Endothelial cell of umbilical vein (primary cell): ENCODE results near the gene LAMB3. TPM values are rescaled to one million over a fixed set of nuclear protein-coding genes. Genes with fewer than 3 reads are reported as not detected.

Source experiments
- BruUV-seq: library from RNA; stranded (reverse); fragments of 400-500 nt; replicated peaks from 2 replicates; lab custom pipeline; 2021; lab: Mats Ljungman, UMichigan
- CTCF ChIA-PET: fragments of 300-600, 350-600 bp; sonication (Branson Sonifier 250); formaldehyde crosslinking; loops from one replicate; lab custom pipeline; 2021; ENCODE audit warnings: antibody characterized with exemption, inconsistent platforms; lab: Charles Lee
- POLR2A ChIA-PET: fragments of 300-600, 350-600 bp; sonication (Branson Sonifier 250); formaldehyde crosslinking; loops from one replicate; lab custom pipeline; 2021; ENCODE audit warnings: antibody characterized with exemption, inconsistent platforms; lab: Charles Lee
- DNase-seq: peaks from one replicate; pipeline ENCODE4 v3.0.0-alpha.2; 2011; ENCODE audit warnings: low read depth, low spot score
- FAIRE-seq: peaks from 2 replicates; lab custom pipeline; 2011; peaks lifted over from hg19 to GRCh38; lab: Jason Lieb, UNC
- H2AFZ ChIP-seq: 2 replicates; pipeline ENCODE4 v1.6.0; 2012; ENCODE audit warnings: low read depth, low read length, control low read depth, inconsistent platforms
- H3K27ac ChIP-seq: 2 replicates; pipeline ENCODE4 v1.5.1; 2011; ENCODE audit warnings: low read depth, mild to moderate bottlenecking, control low read depth, low read length, moderate library complexity; ENCODE audit not compliant: insufficient read depth
- H3K27me3 ChIP-seq, 2 experiments: 2 replicates each; pipeline versions ENCODE4 v1.6.0 to v1.6.1; 2011; ENCODE audit warnings: low read length in 2 of 2, mixed read lengths in 1 of 2; ENCODE audit not compliant: control insufficient read depth in 2 of 2, insufficient read depth in 2 of 2
- H3K36me3 ChIP-seq, 2 experiments: 2 replicates in 1 of 2; 3 replicates in 1 of 2; pipeline ENCODE4 v1.5.1; 2011; ENCODE audit warnings: low read length in 2 of 2, mild to moderate bottlenecking in 1 of 2, moderate library complexity in 1 of 2; ENCODE audit not compliant: control insufficient read depth in 2 of 2, insufficient read depth in 2 of 2; ENCODE audit errors: extremely low read depth in 1 of 2
- H3K4me1 ChIP-seq: 3 replicates; pipeline ENCODE4 v1.5.1; 2011; ENCODE audit warnings: mild to moderate bottlenecking, low read length; ENCODE audit not compliant: control insufficient read depth, insufficient read depth; ENCODE audit errors: extremely low read depth
- H3K4me2 ChIP-seq: 2 replicates; pipeline ENCODE4 v1.6.1; 2011; ENCODE audit warnings: low read length, control low read depth, mixed read lengths; ENCODE audit not compliant: insufficient read depth
- H3K4me3 ChIP-seq, 3 experiments: fragments of 200-600 bp in 1 of 3; sonication (generic), shearing (Covaris generic) in 1 of 3; replicated peaks in 1 of 3; 2 replicates each; pipeline ENCODE4 v1.5.1; 2011 to 2016; ENCODE audit warnings: control low read depth in 3 of 3, low read length in 3 of 3, mild to moderate bottlenecking in 2 of 3, inconsistent platforms in 1 of 3, low read depth in 1 of 3, moderate library complexity in 1 of 3; ENCODE audit not compliant: insufficient read depth in 1 of 3
- H3K79me2 ChIP-seq: 2 replicates; pipeline ENCODE4 v1.6.0; 2012; ENCODE audit warnings: low read length, inconsistent platforms; ENCODE audit not compliant: control insufficient read depth, insufficient read depth
- H3K9ac ChIP-seq: replicated peaks from 2 replicates; pipeline ENCODE3; 2011; ENCODE audit warnings: low read length, control low read depth; ENCODE audit not compliant: insufficient read depth; ENCODE audit errors: extremely low read depth
- H3K9me1 ChIP-seq: replicated peaks from 3 replicates; pipeline ENCODE4 v1.6.0; 2011; ENCODE audit warnings: mild to moderate bottlenecking, low read length; ENCODE audit not compliant: control insufficient read depth, insufficient read depth; ENCODE audit errors: extremely low read depth
- H3K9me3 ChIP-seq: replicated peaks from 2 replicates; pipeline ENCODE4 v1.5.1; 2012; ENCODE audit warnings: low read length, inconsistent platforms; ENCODE audit not compliant: control insufficient read depth, insufficient read depth
- H4K20me1 ChIP-seq: replicated peaks from 2 replicates; pipeline ENCODE3; 2011; ENCODE audit warnings: mild to moderate bottlenecking, low read length; ENCODE audit not compliant: control insufficient read depth, insufficient read depth; ENCODE audit errors: extremely low read depth
- CTCF ChIP-seq, 2 donors: IDR thresholded peaks; 1 replicate in 1 of 2; 2 replicates in 1 of 2; pipeline ENCODE4 v1.5.1; 2011; ENCODE audit warnings: low read length in 2 of 2, mild to moderate bottlenecking in 2 of 2, moderate library complexity in 2 of 2, control low read depth in 1 of 2, inconsistent platforms in 1 of 2, low read depth in 1 of 2; ENCODE audit not compliant: insufficient read depth in 1 of 2; ENCODE audit errors: extremely low read depth in 1 of 2
- EZH2 ChIP-seq: IDR thresholded peaks from 2 replicates; pipeline ENCODE4 v1.6.1; 2012; ENCODE audit warnings: borderline replicate concordance, low read depth, mild to moderate bottlenecking, moderate library complexity, low read length, inconsistent platforms; ENCODE audit not compliant: severe bottlenecking
- FOS ChIP-seq: IDR thresholded peaks from 2 replicates; pipeline ENCODE4 v1.6.1; 2011; ENCODE audit warnings: mild to moderate bottlenecking, low read length, moderate library complexity, borderline replicate concordance; ENCODE audit not compliant: insufficient read depth
- GATA2 ChIP-seq: IDR thresholded peaks from 2 replicates; pipeline ENCODE4 v1.7.0; 2011; ENCODE audit warnings: low read depth, mild to moderate bottlenecking, moderate library complexity, mixed read lengths, low read length; ENCODE audit not compliant: insufficient read length, insufficient read depth
- JUN ChIP-seq: IDR thresholded peaks from 2 replicates; pipeline ENCODE4 v1.6.1; 2011; ENCODE audit warnings: borderline replicate concordance, low read depth; ENCODE audit not compliant: insufficient read length, insufficient read depth
- MAX ChIP-seq: IDR thresholded peaks from 2 replicates; pipeline ENCODE4 v1.6.1; 2011; ENCODE audit not compliant: insufficient read depth, insufficient read length
- MYC ChIP-seq: IDR thresholded peaks from one replicate; pipeline ENCODE4 v1.6.1; 2011; ENCODE audit warnings: mild to moderate bottlenecking, low read depth, low read length
- POLR2A ChIP-seq: IDR thresholded peaks from 2 replicates; pipeline ENCODE4 v1.6.1; 2012; ENCODE audit warnings: low read depth, mild to moderate bottlenecking, control low read depth, low read length
- POLR2AphosphoS5 ChIP-seq: IDR thresholded peaks from 2 replicates; pipeline ENCODE4 v1.6.1; 2012; ENCODE audit warnings: low read depth, mild to moderate bottlenecking, control low read depth, low read length, moderate library complexity; ENCODE audit not compliant: insufficient read depth
- dilution Hi-C: fragments of 300-500 bp; cut with MboI; formaldehyde crosslinking; loops from one replicate; pipeline ENCODE4 v1.15.0; 2019; ENCODE audit warnings: low sequenced_read_pairs; ENCODE audit not compliant: extremely low pct_ligation_motif_present
- intact Hi-C: fragments of 100-400 bp; cut with micrococcal nuclease; formaldehyde crosslinking; loops from one replicate; pipeline ENCODE4 v1.10.0; 2022
- polyA plus RNA-seq, 4 experiments: library from polyadenylated mRNA; depleted of rRNA in 3 of 4; stranded (reverse) in 3 of 4; unstranded in 1 of 4; fragments of >200 nt; gene quantifications; 2 replicates each; pipeline versions ENCODE4 v1.2.1 to v1.2.3, GENCODE V29; 2011 to 2012; ENCODE audit warnings: missing spikeins in 1 of 4
- total RNA-seq: library from RNA; stranded (reverse); gene quantifications from 2 replicates; pipeline ENCODE4 v1.2.3, GENCODE V29; 2021

LAMB3 gene
- total and polyA plus RNA-seq, 2 donors (not counting 3 experiments of a cell fraction or from before 2014, with no cell fraction given): 2.6 to 3.1 TPM

- H3K4me2 ChIP-seq: no peak overlapping the region
- ChIA-PET POLR2A (no interaction called here), CTCF (interaction anchor here (0.8 to 3.1 kb wide), 7 partner anchors 16 to 140 kb away, joined by 3 to 12 read pairs (median 5); no protein-coding TSS in a partner anchor)
- H3K27me3 ChIP-seq: peaks cover 2 to 6% of the 10 kb centered on the region in 2 experiments
- TF ChIP-seq POLR2A (no peak), GATA2 (no peak), POLR2AphosphoS5 (no peak), MYC (no peak), EZH2 (no peak), CTCF (IDR thresholded peaks at IDR 0.05; ENCODE audit: extremely low read depth in 1 of 2, insufficient read depth in 1 of 2, low read depth in 1 of 2, low read length in 2 of 2) (no peak), FOS (no peak), JUN (no peak), MAX (no peak)
- no peak overlapping the region for H2AFZ ChIP-seq
- BruUV-seq: no TSS peak
- H4K20me1 ChIP-seq: no peaks in the 10 kb centered on the region
- H3K4me3 ChIP-seq: no peak overlapping the region
- FAIRE-seq: no peak
- no peak overlapping the region for H3K27ac ChIP-seq
- no peak for DNase-seq
- no peak overlapping the region for H3K9ac ChIP-seq
- no peaks in the 10 kb centered on the region for H3K9me3 ChIP-seq
- H3K9me1 ChIP-seq: no peaks in the 10 kb centered on the region
- H3K4me1 ChIP-seq: no peaks in the 10 kb centered on the region
- dilution Hi-C loops: no loop called here
- no peaks in the 10 kb centered on the region for H3K36me3 ChIP-seq
- H3K79me2 ChIP-seq: no peaks in the 10 kb centered on the region
- intact Hi-C loops: no loop called here
Observed at GRCh38 chr1:209607795-209608178, 44.4 kb downstream of the LAMB3 start.
